ENCODE results near the gene TMC8. TPM values are rescaled to one million over a fixed set of nuclear protein-coding genes. Genes with fewer than 3 reads are reported as not detected.

TMC8 gene
- total and polyA plus RNA-seq, 12 donors = 0.44 to 28.8 (median 6.3) TPM

DNA sequence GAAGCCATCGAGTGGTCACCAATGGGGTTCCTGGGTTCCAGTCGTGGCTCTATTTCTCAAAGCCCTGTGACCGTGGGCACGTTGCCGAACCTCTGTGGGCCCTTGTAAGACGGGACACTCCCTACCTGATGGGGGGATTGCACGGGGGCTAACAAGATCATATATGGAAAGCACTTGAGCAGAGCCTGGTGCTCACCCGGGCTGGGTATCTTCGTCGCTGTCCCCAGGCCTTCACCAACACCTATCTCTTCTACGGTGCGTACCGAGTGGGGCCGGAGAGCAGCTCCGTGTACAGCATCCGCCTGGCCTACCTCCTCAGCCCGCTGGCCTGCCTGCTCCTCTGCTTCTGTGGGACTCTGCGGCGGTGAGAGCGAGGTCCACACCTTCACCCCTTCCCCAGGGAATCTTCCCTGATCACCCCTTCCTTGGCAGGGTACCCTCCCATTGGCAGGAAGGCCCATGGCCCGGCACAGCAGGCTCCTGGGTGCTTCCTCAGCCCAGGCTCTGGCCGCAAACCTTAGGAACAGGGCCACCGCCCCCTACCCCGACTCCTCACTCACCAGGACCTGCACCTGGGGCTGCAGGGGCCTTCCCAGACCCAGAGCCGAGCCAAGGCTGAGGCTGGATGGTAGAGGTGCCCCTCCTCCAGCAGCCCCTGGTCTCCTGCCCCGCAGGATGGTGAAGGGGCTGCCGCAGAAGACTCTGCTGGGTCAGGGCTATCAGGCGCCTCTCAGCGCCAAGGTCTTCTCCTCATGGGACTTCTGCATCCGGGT, 2.8 kb downstream of the TMC8 start:
- no peaks in the 10 kb centered on the region for H3K36me3 ChIP-seq (replicated peaks in 1 of 2)
- no peak for DNase-seq
- H3K27ac ChIP-seq = no peak overlapping the region
- peaks cover 6 to 21% of the 10 kb centered on the region in 2 donors for H3K4me1 ChIP-seq (replicated peaks in 1 of 2)
- no peak for TF ChIP-seq POLR2A (IDR thresholded peaks at IDR 0.05)
- TF ChIP-seq, protein P1, sequence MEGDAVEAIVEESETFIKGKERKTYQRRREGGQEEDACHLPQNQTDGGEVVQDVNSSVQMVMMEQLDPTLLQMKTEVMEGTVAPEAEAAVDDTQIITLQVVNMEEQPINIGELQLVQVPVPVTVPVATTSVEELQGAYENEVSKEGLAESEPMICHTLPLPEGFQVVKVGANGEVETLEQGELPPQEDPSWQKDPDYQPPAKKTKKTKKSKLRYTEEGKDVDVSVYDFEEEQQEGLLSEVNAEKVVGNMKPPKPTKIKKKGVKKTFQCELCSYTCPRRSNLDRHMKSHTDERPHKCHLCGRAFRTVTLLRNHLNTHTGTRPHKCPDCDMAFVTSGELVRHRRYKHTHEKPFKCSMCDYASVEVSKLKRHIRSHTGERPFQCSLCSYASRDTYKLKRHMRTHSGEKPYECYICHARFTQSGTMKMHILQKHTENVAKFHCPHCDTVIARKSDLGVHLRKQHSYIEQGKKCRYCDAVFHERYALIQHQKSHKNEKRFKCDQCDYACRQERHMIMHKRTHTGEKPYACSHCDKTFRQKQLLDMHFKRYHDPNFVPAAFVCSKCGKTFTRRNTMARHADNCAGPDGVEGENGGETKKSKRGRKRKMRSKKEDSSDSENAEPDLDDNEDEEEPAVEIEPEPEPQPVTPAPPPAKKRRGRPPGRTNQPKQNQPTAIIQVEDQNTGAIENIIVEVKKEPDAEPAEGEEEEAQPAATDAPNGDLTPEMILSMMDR (IDR thresholded peaks at IDR 0.05) = no peak
- WGBS, 4 donors = 84 to 89% (median 87%) methylated on average over 11 to 30 of the region's 30 CpGs
- no peaks in the 10 kb centered on the region for H3K9me3 ChIP-seq (replicated peaks in 1 of 3)
- intact Hi-C loops (cut with DNase I) = no loop called here
- peaks cover 11% of the 10 kb centered on the region for H3K27me3 ChIP-seq
- no peak overlapping the region for H3K4me3 ChIP-seq

DNA sequence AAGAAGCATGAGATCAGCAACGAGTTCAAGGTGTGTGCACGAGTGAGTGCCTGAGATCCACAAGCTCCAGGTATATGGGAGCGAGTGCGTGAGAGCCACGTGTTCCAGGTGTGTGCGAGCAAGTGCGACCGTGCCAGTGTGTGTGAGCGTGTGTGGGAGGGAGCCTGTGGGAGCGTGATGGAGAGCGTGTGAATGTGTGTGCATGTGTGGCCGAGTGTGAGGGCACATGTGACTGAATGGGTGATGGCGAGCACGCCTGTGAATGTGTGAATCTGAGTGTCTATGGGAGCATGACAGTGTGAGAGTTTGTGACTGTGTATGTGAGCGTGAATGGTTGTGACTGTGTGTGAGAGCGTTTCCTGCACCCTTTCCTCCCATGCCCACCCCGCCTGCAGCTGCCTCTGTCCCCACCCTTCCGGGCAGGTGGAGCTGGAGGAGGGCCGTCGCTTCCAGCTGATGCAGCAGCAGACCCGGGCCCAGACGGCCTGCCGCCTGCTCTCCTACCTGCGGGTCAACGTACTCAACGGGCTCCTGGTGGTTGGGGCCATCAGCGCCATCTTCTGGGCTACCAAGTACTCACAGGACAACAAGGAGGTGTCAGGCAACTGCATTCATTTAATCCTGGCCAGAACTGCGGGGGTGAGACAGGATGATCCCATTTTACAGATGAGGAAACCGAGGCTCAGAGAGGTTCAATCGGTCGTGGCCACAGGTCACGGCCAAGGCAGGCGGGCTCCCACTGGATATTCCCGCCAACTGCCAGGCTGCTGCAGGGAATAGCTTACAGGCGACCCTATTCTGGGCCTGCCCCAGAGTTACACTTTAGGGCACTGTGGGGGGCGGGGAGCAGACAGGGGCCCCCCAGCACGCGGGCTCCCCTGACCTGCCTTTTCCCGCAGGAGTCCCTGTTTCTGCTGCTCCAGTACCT, 3.7 kb downstream of the TMC8 start:
- Histone ChIP-seq H3K36me3 (replicated peaks in 1 of 2) (no peaks in the 10 kb centered on the region), H3K27me3 (peaks cover 11% of the 10 kb centered on the region), H3K4me1 (replicated peaks in 1 of 2) (peaks cover 0 to 12% of the 10 kb centered on the region in 2 donors), H3K9me3 (replicated peaks in 1 of 3) (no peaks in the 10 kb centered on the region), H3K27ac (no peak overlapping the region), H3K4me3 (no peak overlapping the region)
- TF ChIP-seq, protein P1 (IDR thresholded peaks at IDR 0.05) = peak in 5 of 6 experiments; percentile 22 to 45 (median 40)
- TF ChIP-seq POLR2A (IDR thresholded peaks at IDR 0.05) = no peak
- 62 to 71% (median 63%) methylated on average over 21 to 39 of the region's 39 CpGs for WGBS, 4 donors
- DNase-seq = peak in 3 of 7 donors; percentile 37 to 52 (median 49)
- intact Hi-C loops (cut with DNase I) = no loop called here

DNA sequence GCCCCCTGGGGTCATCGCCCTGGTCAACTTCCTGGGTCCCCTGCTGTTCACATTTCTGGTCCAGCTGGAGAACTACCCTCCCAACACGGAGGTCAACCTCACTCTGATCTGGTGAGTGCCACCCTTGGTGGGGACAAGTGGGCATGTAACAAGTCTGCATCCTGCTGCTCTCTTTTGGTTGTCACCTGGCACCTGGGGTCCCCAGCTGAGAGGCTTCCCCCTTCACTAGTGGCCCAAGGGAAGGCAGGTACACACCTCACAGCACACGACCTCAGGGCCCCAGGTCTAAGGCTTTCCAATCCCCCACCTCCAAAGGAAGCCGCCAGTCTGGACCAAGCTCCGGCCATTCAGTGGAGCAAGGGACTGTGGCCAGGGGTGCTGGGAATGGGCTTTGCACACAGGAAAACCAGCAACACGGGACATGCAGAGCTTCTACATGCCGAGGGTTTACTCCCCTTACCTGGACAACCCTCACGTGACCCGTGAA, 4.4 kb downstream of the TMC8 start:
- Histone ChIP-seq H3K4me1 (replicated peaks in 1 of 2) (peaks cover 0 to 7% of the 10 kb centered on the region in 2 donors), H3K27me3 (peaks cover 11% of the 10 kb centered on the region), H3K27ac (no peak overlapping the region), H3K36me3 (replicated peaks in 1 of 2) (no peaks in the 10 kb centered on the region), H3K9me3 (replicated peaks in 1 of 3) (no peaks in the 10 kb centered on the region), H3K4me3 (no peak overlapping the region)
- DNase-seq = no peak
- TF ChIP-seq POLR2A (IDR thresholded peaks at IDR 0.05) = no peak
- TF ChIP-seq, protein P1 (IDR thresholded peaks at IDR 0.05) = no peak
- WGBS, 4 donors = 69 to 76% (median 73%) methylated on average over 4 to 9 of the region's 9 CpGs
- intact Hi-C loops (cut with DNase I) = no loop called here

Measured in adrenal gland (tissue), 12 donors.